Right cardiac atrium (tissue), 5 donors: ENCODE results near the gene ARSB. TPM values are rescaled to one million over a fixed set of nuclear protein-coding genes. Genes with fewer than 3 reads are reported as not detected.
A peak's percentile ranks its signal among the peaks of the same experiment; 100 is the strongest.

ENCODE experiments used
- ATAC-seq, 2 donors: fragments of 200-7000 bp; cut with Tn5 transposase; one replicate each; pipeline versions ENCODE4 v1.8.0 to v1.9.1; 2020; ENCODE audit warnings: moderate library complexity in 2 of 2, mild to moderate bottlenecking in 1 of 2
- DNase-seq, 3 donors: peaks; one replicate each; pipeline ENCODE4 v3.0.0-alpha.2; 2020
- H3K27ac ChIP-seq: one replicate; pipeline ENCODE4 v1.5.1; 2013; ENCODE audit warnings: mild to moderate bottlenecking, low read length, control low read depth, moderate library complexity
- H3K27me3 ChIP-seq: one replicate; pipeline ENCODE4 v1.6.1; 2013; ENCODE audit not compliant: control insufficient read depth, insufficient read depth
- H3K4me1 ChIP-seq: one replicate; pipeline ENCODE4 v1.6.1; 2013; ENCODE audit warnings: low read length; ENCODE audit not compliant: control insufficient read depth, insufficient read depth
- H3K4me3 ChIP-seq: one replicate; pipeline ENCODE4 v1.5.1; 2013; ENCODE audit warnings: low read length, control low read depth
- H3K9me3 ChIP-seq: one replicate; pipeline ENCODE4 v1.6.1; 2013; ENCODE audit warnings: low read length; ENCODE audit not compliant: control insufficient read depth
- WGBS: extraction: QIAGEN DNeasy Blood & Tissue Kit; methylation state at CpG from one replicate; pipeline ENCODE4 v1.1.7; 2013; 5-methylcytosine and 5-hydroxymethylcytosine counted together
- intact Hi-C, 4 donors: fragments of 100-400 bp; cut with DNase I; formaldehyde crosslinking; loops; one replicate each; pipeline versions ENCODE4 v1.11.0 to v1.14.0; 2022 to 2023
- polyA plus RNA-seq: library from polyadenylated mRNA; stranded (reverse); fragments of 200-250 nt; gene quantifications from one replicate; pipeline ENCODE4 v1.2.3, GENCODE V29; 2013
- total RNA-seq, 4 donors: library from RNA; stranded (reverse); fragmentation: NEBNext Ultra II Directional; extraction: Animal tissue kit (Norgen Biotek cat#: 25700); gene quantifications; one replicate each; pipeline ENCODE4 v1.2.1, GENCODE V29; 2021
- donor health status: healthy with polysubstance abuse.
- donor health status: DM: no; HTN: yes; CAD: no.
- donor health status: DM: no; HTN: no; CAD: no.
- donor health status: DM: no; HTN: yes; CAD: no; lungs with severe emphysema.
- donor health status: DM: yes; HTN: yes; CAD: no.

ARSB gene
- total and polyA plus RNA-seq, 5 donors = 4.8 to 14.1 (median 13.6) TPM

GRCh38 chr5:78974601-78975000 lies 10.5 kb downstream of the ARSB start:
- no peak overlapping the region for H3K27ac ChIP-seq

GRCh38 chr5:78974011-78974410 lies 11.1 kb downstream of the ARSB start:
- Histone ChIP-seq H3K27me3 (no peaks in the 10 kb centered on the region), H3K27ac (no peak overlapping the region), H3K9me3 (no peaks in the 10 kb centered on the region), H3K4me1 (peaks cover 11% of the 10 kb centered on the region), H3K4me3 (no peak overlapping the region)
- DNase-seq (peak in 1 of 3 donors; percentile 48), ATAC-seq (peak; percentile 36 to 39)
- WGBS = 56% methylated on average over 5 of the region's 5 CpGs
- intact Hi-C loops = no loop called here

More at GRCh38 chr5:78974601-78975000, 10.5 kb downstream of the ARSB start:
- H3K27me3 ChIP-seq = no peaks in the 10 kb centered on the region
- DNase-seq (no peak), ATAC-seq (no peak)
- intact Hi-C loops = no loop called here
- 56% methylated on average over 2 of the region's 2 CpGs for WGBS
- no peaks in the 10 kb centered on the region for H3K9me3 ChIP-seq
- H3K4me1 ChIP-seq = peaks cover 11% of the 10 kb centered on the region
- no peak overlapping the region for H3K4me3 ChIP-seq

DNA sequence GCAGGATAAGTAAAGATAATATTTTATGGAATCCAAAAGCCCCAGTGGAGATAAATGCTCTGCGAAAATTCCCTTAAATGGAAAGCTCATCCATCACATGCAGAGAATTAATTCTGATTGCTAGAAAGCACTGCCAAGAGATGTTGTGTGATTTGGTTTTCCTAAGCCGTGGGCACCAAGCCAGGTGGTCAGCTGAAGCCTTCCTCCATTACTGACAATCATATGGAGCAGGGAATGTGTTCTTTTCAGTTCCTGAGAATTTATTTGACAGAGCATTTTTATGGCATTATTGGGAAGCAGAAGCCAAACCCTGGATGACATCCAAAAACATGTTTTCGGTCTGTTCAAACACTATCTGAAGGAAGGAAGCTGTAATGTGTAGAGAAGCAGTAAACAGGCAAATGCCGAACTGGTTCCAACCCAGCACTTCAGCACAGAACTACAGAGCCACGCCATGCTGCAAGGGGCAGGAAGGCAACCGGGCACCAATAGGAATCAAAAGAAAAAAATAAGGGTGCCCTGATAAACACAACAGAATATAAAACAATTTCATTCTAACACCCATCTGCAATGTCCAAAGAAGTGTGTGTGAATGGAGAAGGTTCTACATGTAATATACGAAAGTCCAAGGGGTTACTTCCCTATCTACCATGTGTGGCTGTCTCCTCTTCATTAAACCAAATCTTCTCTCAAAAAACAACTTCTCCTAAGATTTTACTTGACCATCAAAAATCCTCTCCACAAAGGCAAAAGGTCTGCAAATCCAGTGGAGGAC lies 12.3 kb downstream of the ARSB start:
- intact Hi-C loops = no loop called here
- Histone ChIP-seq H3K27ac (no peak overlapping the region), H3K4me1 (peaks cover 11% of the 10 kb centered on the region), H3K4me3 (no peak overlapping the region), H3K27me3 (no peaks in the 10 kb centered on the region), H3K9me3 (no peaks in the 10 kb centered on the region)
- DNase-seq (peak in 2 of 3 donors; percentile 28 to 75), ATAC-seq (peak; percentile 67 to 68)
- WGBS = 23% methylated on average over 7 of the region's 7 CpGs

GRCh38 chr5:78971998-78972397 lies 13.1 kb downstream of the ARSB start:
- ATAC-seq = peak in 1 of 2 donors; percentile 16
- Histone ChIP-seq H3K9me3 (no peaks in the 10 kb centered on the region), H3K4me3 (no peak overlapping the region), H3K27ac (no peak overlapping the region), H3K4me1 (peaks cover 11% of the 10 kb centered on the region), H3K27me3 (no peaks in the 10 kb centered on the region)
- 68% methylated on average over 2 of the region's 2 CpGs for WGBS
- intact Hi-C loops = no loop called here
- no peak for DNase-seq

DNA sequence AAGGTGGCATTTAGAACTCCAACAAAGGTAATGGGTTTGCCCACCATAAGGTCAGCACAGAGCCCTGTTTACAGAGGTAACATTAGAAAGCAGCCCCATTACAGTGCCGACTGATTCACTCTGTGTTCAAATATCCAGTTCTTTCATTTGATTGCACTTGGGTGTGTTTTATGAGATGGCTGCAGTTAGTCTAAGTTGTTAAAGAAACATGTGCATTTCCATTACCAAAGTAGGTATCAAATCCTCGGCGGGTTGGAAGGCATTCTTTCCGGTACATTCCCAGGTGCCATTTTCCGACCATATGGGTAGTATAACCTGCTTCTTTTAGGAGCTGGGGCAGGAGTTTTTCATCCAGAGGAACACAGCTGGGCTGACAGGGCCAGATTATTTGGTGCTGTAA lies 16.3 kb downstream of the ARSB start:
- DNase-seq (no peak), ATAC-seq (no peak)
- no peaks in the 10 kb centered on the region for H3K27me3 ChIP-seq
- H3K9me3 ChIP-seq = no peaks in the 10 kb centered on the region
- intact Hi-C loops = loop anchor here in 3 of 4 donors (5.0 to 10.0 kb wide), 6 partner anchors 64 to 646 kb away; no protein-coding TSS in a partner anchor
- H3K4me1 ChIP-seq = peaks cover 7% of the 10 kb centered on the region
- whole genome bisulfite sequencing = 96% methylated on average over 5 of the region's 5 CpGs
- H3K4me3 ChIP-seq = no peak overlapping the region
- H3K27ac ChIP-seq = no peak overlapping the region

- no peak overlapping the region for H3K27ac ChIP-seq
- H3K4me1 ChIP-seq = no peaks in the 10 kb centered on the region
- intact Hi-C loops = loop anchor here in 3 of 4 donors (5.0 to 10.0 kb wide), 7 partner anchors 60 to 643 kb away; no protein-coding TSS in a partner anchor
- no peak overlapping the region for H3K4me3 ChIP-seq
- DNase-seq = no peak
- no peaks in the 10 kb centered on the region for H3K27me3 ChIP-seq
- H3K9me3 ChIP-seq = no peaks in the 10 kb centered on the region
- ATAC-seq = peak; percentile 82 to 83
- WGBS = 53% methylated on average over 2 of the region's 2 CpGs
These were observed 20.2 kb downstream of the ARSB start for GRCh38 chr5:78964889-78965288.

DNA sequence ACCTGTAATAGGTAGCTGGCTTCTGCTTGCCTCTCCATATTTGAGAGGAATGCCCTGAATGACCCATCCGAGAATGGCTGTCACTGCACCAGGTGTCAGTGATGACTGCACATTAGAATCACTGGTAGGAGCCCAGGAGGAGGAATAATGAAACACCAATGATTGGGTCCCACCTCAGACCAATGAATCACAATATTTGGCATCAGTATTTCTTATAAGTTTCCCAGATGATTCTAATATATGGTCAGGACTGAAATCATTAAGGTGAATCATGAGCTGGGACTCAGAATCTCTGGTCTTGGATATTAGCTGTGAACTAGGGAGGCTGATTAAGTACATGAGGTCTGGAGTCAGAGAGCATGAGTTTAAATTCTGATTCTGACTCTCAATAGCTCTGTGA lies 23.4 kb downstream of the ARSB start:
- no peaks in the 10 kb centered on the region for H3K27me3 ChIP-seq
- no peak for DNase-seq
- no peak for ATAC-seq
- H3K4me3 ChIP-seq = no peak overlapping the region
- H3K9me3 ChIP-seq = no peaks in the 10 kb centered on the region
- WGBS = 77% methylated on average over 1 of the region's 1 CpG
- no peak overlapping the region for H3K27ac ChIP-seq
- no peaks in the 10 kb centered on the region for H3K4me1 ChIP-seq
- intact Hi-C loops = loop anchor here in 3 of 4 donors (5.0 to 10.0 kb wide), 6 partner anchors 57 to 637 kb away; no protein-coding TSS in a partner anchor

GRCh38 chr5:78959767-78960166 lies 25.3 kb downstream of the ARSB start:
- no peak for DNase-seq
- intact Hi-C loops = loop anchor here in 3 of 4 donors (5.0 to 10.0 kb wide), 6 partner anchors 55 to 635 kb away; no protein-coding TSS in a partner anchor
- Histone ChIP-seq H3K27ac (no peak overlapping the region), H3K9me3 (no peaks in the 10 kb centered on the region), H3K4me1 (no peaks in the 10 kb centered on the region), H3K4me3 (no peak overlapping the region), H3K27me3 (no peaks in the 10 kb centered on the region)
- WGBS = 79% methylated on average over 1 of the region's 1 CpG
- ATAC-seq = no peak

GRCh38 chr5:78958672-78959445 lies 26.3 kb downstream of the ARSB start:
- no peak for ATAC-seq
- no peak overlapping the region for H3K27ac ChIP-seq
- WGBS = 55% methylated on average over 3 of the region's 3 CpGs
- intact Hi-C loops = no loop called here
- no peak for DNase-seq
- no peaks in the 10 kb centered on the region for H3K4me1 ChIP-seq
- H3K9me3 ChIP-seq = no peaks in the 10 kb centered on the region
- H3K4me3 ChIP-seq = no peak overlapping the region
- H3K27me3 ChIP-seq = no peaks in the 10 kb centered on the region

- Histone ChIP-seq H3K4me1 (no peaks in the 10 kb centered on the region), H3K4me3 (no peak overlapping the region), H3K27ac (no peak overlapping the region), H3K27me3 (no peaks in the 10 kb centered on the region), H3K9me3 (no peaks in the 10 kb centered on the region)
- no peak for DNase-seq
- WGBS = 87% methylated on average over 1 of the region's 1 CpG
- no peak for ATAC-seq
- intact Hi-C loops = no loop called here
These were observed 28.2 kb downstream of the ARSB start for GRCh38 chr5:78956901-78957300.
